ENCODE results near the gene CRACR2A. TPM values are rescaled to one million over a fixed set of nuclear protein-coding genes. Genes with fewer than 3 reads are reported as not detected.

CRACR2A gene
- total RNA-seq, 4 donors from 2014 or later, result 1.1 to 3.3 (median 2.8) TPM

- DNase-seq (ENCODE audit: extremely low spot score), result no peak
- intact Hi-C loops (cut with DNase I), result no loop called here
- no peaks in the 10 kb centered on the region for H3K27me3 ChIP-seq
- H3K9me3 ChIP-seq, result no peaks in the 10 kb centered on the region
- no peaks in the 10 kb centered on the region for H3K36me3 ChIP-seq
- no peak overlapping the region for H3K4me3 ChIP-seq
- no peaks in the 10 kb centered on the region for H3K4me1 ChIP-seq
- 90% methylated on average over 7 of the region's 7 CpGs for WGBS
- TF ChIP-seq EP300 (IDR thresholded peaks at IDR 0.05) (no peak), CTCF (IDR thresholded peaks at IDR 0.05) (no peak), POLR2AphosphoS5 (IDR thresholded peaks at IDR 0.05) (no peak), POLR2A (IDR thresholded peaks at IDR 0.05; ENCODE audit: low read depth) (no peak)
- H3K27ac ChIP-seq (replicated peaks in 1 of 4), result no peak overlapping the region
These were observed 132.1 kb downstream of the CRACR2A start for GRCh38 chr12:3620856-3621255.

- Histone ChIP-seq H3K4me1 (no peaks in the 10 kb centered on the region), H3K27me3 (no peaks in the 10 kb centered on the region), H3K4me3 (no peak overlapping the region), H3K36me3 (peaks cover 0 to 4% (median 0%) of the 10 kb centered on the region in 4 donors), H3K27ac (replicated peaks in 1 of 4) (no peak overlapping the region), H3K9me3 (no peaks in the 10 kb centered on the region)
- TF ChIP-seq CTCF (IDR thresholded peaks at IDR 0.05) (no peak), POLR2A (IDR thresholded peaks at IDR 0.05; ENCODE audit: low read depth) (no peak), EP300 (IDR thresholded peaks at IDR 0.05) (no peak), POLR2AphosphoS5 (IDR thresholded peaks at IDR 0.05) (no peak)
- intact Hi-C loops (cut with DNase I), result no loop called here
- DNase-seq (ENCODE audit: extremely low spot score), result no peak
- 91% methylated on average over 4 of the region's 4 CpGs for WGBS
These were observed 135.3 kb downstream of the CRACR2A start for GRCh38 chr12:3617565-3617964.

DNA sequence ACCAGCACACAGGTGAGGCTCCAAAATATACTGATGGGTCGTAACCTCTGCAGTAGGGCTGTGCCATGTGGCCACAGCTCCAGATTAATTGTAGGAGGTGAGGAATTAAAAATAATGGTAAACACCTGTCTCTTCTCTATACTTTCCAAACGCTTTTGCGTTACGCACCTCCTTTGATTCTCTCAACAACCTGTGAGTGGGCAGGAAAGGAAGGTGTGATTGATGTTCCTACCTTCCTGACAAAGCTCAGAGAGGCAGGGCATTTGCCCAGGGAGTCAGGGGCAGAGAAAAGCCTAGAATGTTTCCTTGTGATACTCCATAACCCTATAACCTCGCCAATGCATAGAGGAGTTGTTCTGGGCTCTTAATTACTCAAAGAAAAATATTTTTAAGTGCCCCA lies 137.0 kb downstream of the CRACR2A start:
- WGBS, result 95% methylated on average over 5 of the region's 5 CpGs
- TF ChIP-seq POLR2A (IDR thresholded peaks at IDR 0.05; ENCODE audit: low read depth) (no peak), EP300 (IDR thresholded peaks at IDR 0.05) (no peak), CTCF (IDR thresholded peaks at IDR 0.05) (no peak), POLR2AphosphoS5 (IDR thresholded peaks at IDR 0.05) (no peak)
- intact Hi-C loops (cut with DNase I), result no loop called here

GRCh38 chr12:3614806-3615466 lies 138.0 kb downstream of the CRACR2A start:
- WGBS, result 84% methylated on average over 16 of the region's 16 CpGs
- Histone ChIP-seq H3K4me3 (no peak overlapping the region), H3K36me3 (peaks cover 0 to 4% (median 0%) of the 10 kb centered on the region in 4 donors), H3K27me3 (no peaks in the 10 kb centered on the region), H3K27ac (replicated peaks in 1 of 4) (no peak overlapping the region), H3K4me1 (peaks cover 0 to 10% (median 5%) of the 10 kb centered on the region in 4 donors), H3K9me3 (peaks cover 0 to 1% (median 0%) of the 10 kb centered on the region in 4 donors)
- no peak for TF ChIP-seq POLR2A (IDR thresholded peaks at IDR 0.05; ENCODE audit: low read depth)
- TF ChIP-seq POLR2AphosphoS5 (IDR thresholded peaks at IDR 0.05), result no peak
- no peak for TF ChIP-seq CTCF (IDR thresholded peaks at IDR 0.05)
- TF ChIP-seq EP300 (IDR thresholded peaks at IDR 0.05), result no peak
- intact Hi-C loops (cut with DNase I), result no loop called here
- no peak for DNase-seq (ENCODE audit: extremely low spot score)

More for the DNA sequence above, 137.0 kb downstream of the CRACR2A start:
- H3K27me3 ChIP-seq, result no peaks in the 10 kb centered on the region
- H3K36me3 ChIP-seq, result peaks cover 0 to 4% (median 0%) of the 10 kb centered on the region in 4 donors
- peaks cover 0 to 8% (median 5%) of the 10 kb centered on the region in 4 donors for H3K4me1 ChIP-seq
- H3K9me3 ChIP-seq, result no peaks in the 10 kb centered on the region
- H3K27ac ChIP-seq (replicated peaks in 1 of 4), result no peak overlapping the region
- H3K4me3 ChIP-seq, result no peak overlapping the region
- no peak for DNase-seq (ENCODE audit: extremely low spot score)
